Calu3 (cell line): ENCODE results near the gene IZUMO1. TPM values are rescaled to one million over a fixed set of nuclear protein-coding genes. Genes with fewer than 3 reads are reported as not detected.
"Not testable (repeated sequence)": the region's sequence is repeated elsewhere in the genome, so short reads cannot be mapped to it uniquely, and the experiment has no call there.

Source experiments
- BruUV-seq: library from RNA; stranded (reverse); fragments of 400-500 nt; replicated peaks from 2 replicates; lab custom pipeline; 2021; lab: Mats Ljungman, UMichigan
- CTCF ChIA-PET: fragments of 300-600 bp; sonication (Branson Sonifier 250); formaldehyde crosslinking; loops from one replicate; lab custom pipeline; 2022; ENCODE audit warnings: antibody characterized with exemption; lab: Charles Lee
- DNase-seq: peaks from one replicate; pipeline ENCODE4 v3.0.0; 2022
- H3K27ac Mint-ChIP-seq: one replicate; pipeline ENCODE4 v1.8.0; 2022; ENCODE audit warnings: mixed read lengths; ENCODE audit not compliant: unreplicated experiment
- H3K27me3 Mint-ChIP-seq: one replicate; pipeline ENCODE4 v1.8.0; 2022; ENCODE audit warnings: mixed read lengths; ENCODE audit not compliant: unreplicated experiment
- H3K36me3 Mint-ChIP-seq: one replicate; pipeline ENCODE4 v1.8.0; 2022; ENCODE audit warnings: mild to moderate bottlenecking, moderate library complexity, mixed read lengths; ENCODE audit not compliant: insufficient read depth, unreplicated experiment
- H3K4me1 Mint-ChIP-seq: one replicate; pipeline ENCODE4 v1.8.0; 2022; ENCODE audit warnings: mild to moderate bottlenecking, low read depth, mixed read lengths; ENCODE audit not compliant: unreplicated experiment
- H3K4me3 Mint-ChIP-seq: one replicate; pipeline ENCODE4 v1.8.0; 2022; ENCODE audit warnings: mild to moderate bottlenecking, low read depth, moderate library complexity, mixed read lengths; ENCODE audit not compliant: unreplicated experiment
- H3K9me3 Mint-ChIP-seq: one replicate; pipeline ENCODE4 v1.8.0; 2022; ENCODE audit warnings: low read depth, mixed read lengths; ENCODE audit not compliant: unreplicated experiment
- intact Hi-C: fragments of 100-400 bp; cut with micrococcal nuclease; formaldehyde crosslinking; loops from one replicate; pipeline ENCODE4 v1.10.0; 2022; ENCODE audit not compliant: unreplicated experiment
- total RNA-seq: library from RNA; stranded (reverse); gene quantifications from 2 replicates; pipeline ENCODE4 v1.2.3, GENCODE V29; 2022
- TF ChIP-seq, protein P1 (sequence below): fragments of 200-600 bp; IDR thresholded peaks from one replicate; pipeline ENCODE4 v1.8.0; 2022; ENCODE audit warnings: antibody characterized with exemption; ENCODE audit not compliant: unreplicated experiment

Gene IZUMO1
- total RNA-seq, 1 experiment from 2014 or later: 0.31 TPM

DNA sequence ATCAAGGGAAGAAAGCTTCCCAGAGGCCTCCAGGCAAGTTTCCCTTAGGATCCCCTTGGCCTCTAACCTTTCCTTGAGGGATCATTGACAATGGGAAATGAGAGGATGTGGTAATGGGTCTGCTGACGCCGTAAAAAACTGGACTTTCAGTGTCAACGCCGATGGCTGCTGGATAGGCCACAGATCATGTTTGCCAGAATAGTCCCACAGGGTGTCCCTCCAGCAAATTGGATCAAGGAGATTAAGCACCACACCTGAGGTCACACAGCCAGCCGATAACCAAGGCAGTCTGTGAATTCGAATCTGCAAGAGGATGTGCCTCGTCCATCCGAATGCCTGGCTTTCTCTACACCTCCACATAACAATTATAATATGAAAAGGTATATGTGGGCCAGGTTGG, 46.6 kb upstream of the IZUMO1 start:
- DNase-seq: no peak
- H3K4me1 Mint-ChIP-seq: peaks cover 15% of the 10 kb centered on the region
- TF ChIP-seq, protein P1, sequence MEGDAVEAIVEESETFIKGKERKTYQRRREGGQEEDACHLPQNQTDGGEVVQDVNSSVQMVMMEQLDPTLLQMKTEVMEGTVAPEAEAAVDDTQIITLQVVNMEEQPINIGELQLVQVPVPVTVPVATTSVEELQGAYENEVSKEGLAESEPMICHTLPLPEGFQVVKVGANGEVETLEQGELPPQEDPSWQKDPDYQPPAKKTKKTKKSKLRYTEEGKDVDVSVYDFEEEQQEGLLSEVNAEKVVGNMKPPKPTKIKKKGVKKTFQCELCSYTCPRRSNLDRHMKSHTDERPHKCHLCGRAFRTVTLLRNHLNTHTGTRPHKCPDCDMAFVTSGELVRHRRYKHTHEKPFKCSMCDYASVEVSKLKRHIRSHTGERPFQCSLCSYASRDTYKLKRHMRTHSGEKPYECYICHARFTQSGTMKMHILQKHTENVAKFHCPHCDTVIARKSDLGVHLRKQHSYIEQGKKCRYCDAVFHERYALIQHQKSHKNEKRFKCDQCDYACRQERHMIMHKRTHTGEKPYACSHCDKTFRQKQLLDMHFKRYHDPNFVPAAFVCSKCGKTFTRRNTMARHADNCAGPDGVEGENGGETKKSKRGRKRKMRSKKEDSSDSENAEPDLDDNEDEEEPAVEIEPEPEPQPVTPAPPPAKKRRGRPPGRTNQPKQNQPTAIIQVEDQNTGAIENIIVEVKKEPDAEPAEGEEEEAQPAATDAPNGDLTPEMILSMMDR: no peak
- H3K9me3 Mint-ChIP-seq: no peaks in the 10 kb centered on the region
- intact Hi-C loops: no loop called here
- BruUV-seq: no TSS peak
- peaks cover 22% of the 10 kb centered on the region for H3K36me3 Mint-ChIP-seq
- H3K4me3 Mint-ChIP-seq: no peak overlapping the region
- no peaks in the 10 kb centered on the region for H3K27me3 Mint-ChIP-seq
- no peak overlapping the region for H3K27ac Mint-ChIP-seq
- CTCF ChIA-PET: interaction anchor here (0.7 kb wide), 1 partner anchor 8 kb away, joined by 3 read pairs; no protein-coding TSS in a partner anchor

DNA sequence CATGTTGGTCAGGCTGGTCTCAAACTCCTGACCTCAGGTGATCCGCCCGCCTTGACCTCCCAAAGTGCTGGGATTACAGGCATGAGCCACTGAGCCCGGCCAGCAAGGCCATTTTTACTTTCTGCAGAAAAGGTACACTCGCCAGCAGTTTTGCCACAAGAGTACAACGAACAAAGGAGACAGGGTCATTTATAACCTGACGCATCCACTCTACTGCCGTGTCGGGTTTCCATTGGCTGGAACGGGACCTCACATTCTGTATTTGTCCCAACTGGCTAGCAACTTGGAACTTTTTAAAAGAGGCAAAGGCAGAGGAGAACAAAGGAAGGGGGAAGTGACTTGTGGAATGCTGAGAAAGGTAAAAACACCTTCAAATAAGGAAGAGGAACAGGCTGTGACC, 40.6 kb upstream of the IZUMO1 start:
- BruUV-seq, H3K4me3 Mint-ChIP-seq, intact Hi-C loops, H3K9me3 Mint-ChIP-seq, H3K36me3 Mint-ChIP-seq, H3K4me1 Mint-ChIP-seq, H3K27me3 Mint-ChIP-seq, H3K27ac Mint-ChIP-seq, DNase-seq: not testable (repeated sequence)
- CTCF ChIA-PET: interaction anchor here (0.6 to 2.1 kb wide), 3 partner anchors 49 to 183 kb away, joined by 3 to 39 read pairs (median 16); partner anchors contain the start of gene HSD17B14

DNA sequence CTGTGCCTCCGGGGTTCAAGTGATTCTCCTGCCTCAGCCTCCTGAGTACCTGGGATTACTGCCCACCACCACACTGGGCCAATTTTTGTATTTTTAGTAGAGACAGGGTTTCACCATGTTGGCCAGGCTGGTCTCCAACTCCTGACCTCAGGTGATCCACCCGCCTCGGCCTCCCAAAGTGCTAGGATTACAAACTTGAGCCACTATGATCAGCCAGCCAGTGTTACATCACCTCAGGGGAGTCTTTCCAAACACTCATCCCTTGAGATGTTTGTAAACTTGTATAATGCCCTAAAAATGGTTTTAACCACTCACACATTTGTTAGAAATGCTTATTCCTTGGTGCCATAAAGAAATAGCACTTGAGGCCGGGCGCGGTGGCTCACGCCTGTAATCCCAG, 39.7 kb upstream of the IZUMO1 start:
- H3K9me3 Mint-ChIP-seq, H3K27ac Mint-ChIP-seq, CTCF ChIA-PET, H3K4me3 Mint-ChIP-seq, H3K4me1 Mint-ChIP-seq, DNase-seq, H3K27me3 Mint-ChIP-seq, intact Hi-C loops, BruUV-seq: not testable (repeated sequence)
- peaks cover 17% of the 10 kb centered on the region for H3K36me3 Mint-ChIP-seq

DNA sequence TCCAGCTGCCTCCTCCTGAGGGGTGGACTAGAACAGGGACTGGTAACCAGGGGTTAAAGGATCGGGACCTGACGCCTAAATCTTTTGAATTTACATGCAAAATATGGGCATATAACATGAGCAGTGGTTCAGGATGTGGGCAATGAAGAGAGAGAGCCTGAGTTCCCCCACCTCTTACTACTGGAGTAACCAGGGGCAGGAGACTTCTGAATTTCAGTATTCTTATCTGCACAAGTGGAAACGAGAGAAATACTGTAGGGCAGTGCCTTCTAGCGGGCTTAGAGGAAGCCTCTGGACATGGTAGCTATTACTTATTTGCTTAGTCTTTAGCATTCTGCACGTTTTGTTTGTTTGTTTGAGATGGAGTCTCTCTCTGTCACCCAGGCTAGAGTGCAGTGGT, 37.8 kb upstream of the IZUMO1 start:
- no TSS peak for BruUV-seq
- Mint-ChIP-seq H3K27ac (no peak overlapping the region), H3K36me3 (peaks cover 21% of the 10 kb centered on the region), H3K27me3 (no peaks in the 10 kb centered on the region), H3K9me3 (no peaks in the 10 kb centered on the region), H3K4me3 (no peak overlapping the region), H3K4me1 (peaks cover 18% of the 10 kb centered on the region)
- TF ChIP-seq, protein P1: no peak
- CTCF ChIA-PET: interaction anchor here (0.6 to 2.6 kb wide), 7 partner anchors 10 to 139 kb away, joined by 3 to 11 read pairs (median 4); partner anchors contain the start of gene CA11
- DNase-seq: no peak
- intact Hi-C loops: loop anchor here (2.0 kb wide), 1 partner anchor 140 kb away; no protein-coding TSS in a partner anchor

DNA sequence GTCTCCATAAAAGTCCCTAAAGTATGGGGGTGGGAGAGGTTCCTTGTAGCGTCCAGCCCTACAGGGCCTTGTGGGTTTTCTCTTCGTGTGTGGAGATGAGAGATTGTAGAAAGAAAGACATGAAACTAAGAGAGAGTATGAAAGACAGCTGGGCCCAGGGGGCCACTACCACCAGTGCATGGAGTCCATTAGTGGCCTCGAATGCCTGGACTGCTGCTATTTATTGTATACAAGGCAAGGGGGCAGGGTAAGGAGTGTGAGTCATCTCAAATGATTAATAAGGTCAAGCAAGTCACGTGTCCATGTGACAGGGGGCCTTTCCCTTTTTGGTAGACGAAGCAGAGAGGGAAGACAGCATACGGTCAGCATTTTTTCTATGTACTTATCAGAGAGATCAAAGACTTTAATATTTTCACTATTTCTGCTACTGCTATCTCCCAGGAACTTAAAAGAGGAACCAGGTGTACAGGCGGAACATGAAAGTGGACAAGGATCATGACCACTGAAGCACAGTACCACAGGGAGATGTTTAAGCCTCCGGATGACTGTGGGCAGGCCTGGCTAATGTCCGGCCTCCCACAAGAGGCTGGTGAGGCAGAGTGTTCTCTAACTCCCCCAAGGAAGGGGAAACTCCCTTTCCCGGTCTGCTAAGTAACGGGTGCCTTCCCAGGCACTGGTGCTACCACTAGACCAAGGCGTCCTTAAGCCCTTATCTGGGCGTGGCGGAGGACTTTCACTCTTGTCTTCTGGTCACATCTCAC, 34.1 kb upstream of the IZUMO1 start:
- DNase-seq: peak; percentile 70
- H3K4me1 Mint-ChIP-seq: peaks cover 18% of the 10 kb centered on the region
- H3K4me3 Mint-ChIP-seq: no peak overlapping the region
- BruUV-seq: TSS peak; percentile 86
- H3K27me3 Mint-ChIP-seq: no peaks in the 10 kb centered on the region
- CTCF ChIA-PET: no interaction called here
- intact Hi-C loops: no loop called here
- H3K27ac Mint-ChIP-seq: peak overlapping the region; percentile 64
- no peaks in the 10 kb centered on the region for H3K9me3 Mint-ChIP-seq
- TF ChIP-seq, protein P1: no peak
- peaks cover 21% of the 10 kb centered on the region for H3K36me3 Mint-ChIP-seq
